Measurements from ENCODE around the gene AP3B1. TPM values are rescaled to one million over a fixed set of nuclear protein-coding genes. Genes with fewer than 3 reads are reported as not detected.

The AP3B1 gene
- total RNA-seq, 1 experiment from 2014 or later = 41.8 TPM

DNA sequence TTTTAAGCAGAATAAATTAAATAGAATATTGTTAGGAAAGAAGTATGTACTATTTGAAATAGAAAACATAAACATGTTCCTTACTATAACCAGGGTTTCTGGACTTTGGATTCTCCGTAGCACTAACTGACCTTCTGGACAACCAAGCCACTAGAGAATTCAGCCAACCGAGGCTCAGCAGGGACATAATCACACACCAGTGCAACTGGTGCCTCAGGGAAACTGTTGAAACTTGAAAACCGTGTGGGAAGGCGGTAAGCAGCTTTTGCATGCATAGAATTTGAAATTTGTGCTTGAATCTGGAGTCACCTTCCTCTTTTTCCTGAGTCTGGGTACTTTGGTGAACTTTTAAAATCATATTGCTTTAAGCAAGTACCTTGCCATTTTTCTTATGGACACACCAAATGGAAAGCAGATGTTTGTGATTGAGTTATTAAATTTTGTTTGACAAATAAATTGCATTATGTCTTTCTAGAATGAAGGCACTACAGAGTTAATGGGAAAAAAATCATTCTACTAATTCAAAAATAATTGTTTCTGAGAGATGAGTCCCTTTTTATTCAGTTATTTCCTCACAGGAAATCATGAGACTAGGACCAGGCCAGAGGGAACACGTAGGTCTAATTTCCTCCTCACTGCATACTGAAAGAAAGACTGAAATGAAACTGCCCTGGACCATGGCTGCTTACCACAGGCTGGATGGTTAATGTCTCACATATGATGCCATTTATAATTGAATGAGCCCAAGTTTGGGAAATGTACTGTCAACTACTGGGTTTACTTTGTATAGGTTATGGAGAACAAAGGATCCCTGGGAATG is 45.3 kb upstream of the AP3B1 start:
- no peak for DNase-seq
- Histone ChIP-seq H3K4me2 (ENCODE audit: insufficient read depth, insufficient read length, low read length) (no peak overlapping the region), H4K8ac (replicated peaks; ENCODE audit: insufficient read length, low read depth, low read length) (no peak overlapping the region), H3K23ac (ENCODE audit: insufficient read length, low read depth, low read length) (no peak overlapping the region), H2BK20ac (ENCODE audit: low read depth, low read length, poor library complexity, severe bottlenecking) (no peak overlapping the region), H3K27ac (ENCODE audit: insufficient read length, low read depth, low read length) (no peak overlapping the region), H4K5ac (ENCODE audit: insufficient read length, low read depth, low read length) (no peak overlapping the region), H3K4ac (ENCODE audit: low read depth, low read length) (no peak overlapping the region), H2BK5ac (ENCODE audit: insufficient read length, low read length) (no peak overlapping the region), H2AFZ (ENCODE audit: low read length) (no peak overlapping the region), H3K23me2 (ENCODE audit: insufficient read length, low read depth, low read length, poor library complexity, severe bottlenecking) (no peaks in the 10 kb centered on the region), H2AK5ac (ENCODE audit: insufficient read length, low read length) (no peak overlapping the region), H3K4me1 (ENCODE audit: insufficient read depth, low read length) (no peaks in the 10 kb centered on the region), H3K56ac (ENCODE audit: insufficient read length, low read depth, low read length) (no peak overlapping the region), H3K14ac (ENCODE audit: insufficient read depth, low read length) (no peak overlapping the region), H3K27me3 (ENCODE audit: insufficient read depth, low read length) (peaks cover 24% of the 10 kb centered on the region; the same call in 1 of the 2 replicates), H3K79me2 (ENCODE audit: insufficient read depth, low read length) (no peaks in the 10 kb centered on the region), H3K9me3 (ENCODE audit: control insufficient read depth, low read depth, low read length) (peaks cover 9% of the 10 kb centered on the region), H4K20me1 (ENCODE audit: control insufficient read depth, insufficient read depth, insufficient read length) (no peaks in the 10 kb centered on the region), H3K79me1 (ENCODE audit: insufficient read depth, low read depth, low read length, poor library complexity, severe bottlenecking) (no peaks in the 10 kb centered on the region), H3K9ac (ENCODE audit: extremely low read depth, insufficient read length, low read length) (no peak overlapping the region), H3K18ac (ENCODE audit: insufficient read length, low read depth, low read length) (no peak overlapping the region), H2BK15ac (ENCODE audit: low read depth, low read length) (no peak overlapping the region), H4K91ac (ENCODE audit: insufficient read length, low read depth, low read length) (no peak overlapping the region), H3T11ph (ENCODE audit: low read length) (no peak overlapping the region), H2BK120ac (ENCODE audit: low read depth, low read length, poor library complexity, severe bottlenecking) (no peak overlapping the region), H2BK12ac (ENCODE audit: insufficient read length, low read depth, low read length) (no peak overlapping the region)
- TF ChIP-seq, protein P1, sequence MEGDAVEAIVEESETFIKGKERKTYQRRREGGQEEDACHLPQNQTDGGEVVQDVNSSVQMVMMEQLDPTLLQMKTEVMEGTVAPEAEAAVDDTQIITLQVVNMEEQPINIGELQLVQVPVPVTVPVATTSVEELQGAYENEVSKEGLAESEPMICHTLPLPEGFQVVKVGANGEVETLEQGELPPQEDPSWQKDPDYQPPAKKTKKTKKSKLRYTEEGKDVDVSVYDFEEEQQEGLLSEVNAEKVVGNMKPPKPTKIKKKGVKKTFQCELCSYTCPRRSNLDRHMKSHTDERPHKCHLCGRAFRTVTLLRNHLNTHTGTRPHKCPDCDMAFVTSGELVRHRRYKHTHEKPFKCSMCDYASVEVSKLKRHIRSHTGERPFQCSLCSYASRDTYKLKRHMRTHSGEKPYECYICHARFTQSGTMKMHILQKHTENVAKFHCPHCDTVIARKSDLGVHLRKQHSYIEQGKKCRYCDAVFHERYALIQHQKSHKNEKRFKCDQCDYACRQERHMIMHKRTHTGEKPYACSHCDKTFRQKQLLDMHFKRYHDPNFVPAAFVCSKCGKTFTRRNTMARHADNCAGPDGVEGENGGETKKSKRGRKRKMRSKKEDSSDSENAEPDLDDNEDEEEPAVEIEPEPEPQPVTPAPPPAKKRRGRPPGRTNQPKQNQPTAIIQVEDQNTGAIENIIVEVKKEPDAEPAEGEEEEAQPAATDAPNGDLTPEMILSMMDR (conservative IDR thresholded peaks at IDR 0.05) = no peak
- Mint-ChIP-seq H3K36me3 (ENCODE audit: insufficient read depth in 1 of 3, low read depth in 3 of 3) (peaks cover 0 to 42% (median 9%) of the 10 kb centered on the region in 3 experiments; a peak in 5 of 7 replicates), H3K9me3 (peaks cover 35 to 55% of the 10 kb centered on the region in 2 experiments), H3K27me3 (ENCODE audit: low read depth) (peaks cover 97% of the 10 kb centered on the region), H3K4me3 (no peak overlapping the region), H3K4me1 (peaks cover 13 to 20% of the 10 kb centered on the region in 2 experiments), H3K27ac (no peak overlapping the region)
- WGBS (ENCODE audit: extremely low coverage, insufficient read length, low lambda C conversion rate) = no CpG with 5 or more reads among the region's 5 CpGs

Data from H9 (cell line).